ENCODE measurements around the gene ABCG2.

Gene ABCG2

GRCh38 chr4:88040707-88041106, 117.7 kb downstream of the ABCG2 start:
- Histone ChIP-seq H3K9ac (no peak overlapping the region), H3K27ac (no peak overlapping the region), H2AFZ (ENCODE audit: low read depth) (no peak overlapping the region), H3K4me1 (ENCODE audit: low read depth, poor library complexity, severe bottlenecking) (no peaks in the 10 kb centered on the region), H3K36me3 (ENCODE audit: insufficient read depth) (no peaks in the 10 kb centered on the region; the same call in 1 of the 2 replicates), H3K4me2 (no peak overlapping the region), H3K4me3 (IDR thresholded peaks at IDR 0.05; ENCODE audit: insufficient read depth, low read depth, low read length) (no peak overlapping the region), H3K79me2 (ENCODE audit: insufficient read depth, low read depth) (no peaks in the 10 kb centered on the region), H3K27me3 (ENCODE audit: insufficient read depth, low read depth) (no peaks in the 10 kb centered on the region), H4K20me1 (ENCODE audit: insufficient read depth) (no peaks in the 10 kb centered on the region)
- TF ChIP-seq CTCF (conservative IDR thresholded peaks at IDR 0.05; ENCODE audit: low read depth, low read length): no peak
